ENCODE data around the gene AUTS2.

GRCh38 chr7:69801729-69802682, 203.7 kb downstream of the AUTS2 start:
- TF ChIP-seq EZH2 (IDR thresholded peaks at IDR 0.05; ENCODE audit: low read depth, unreplicated experiment) (no peak), CTCF (conservative IDR thresholded peaks at IDR 0.05; ENCODE audit: low read depth in 2 of 2) (no peak), NANOG (IDR thresholded peaks at IDR 0.05; ENCODE audit: borderline replicate concordance) (no peak), REST (IDR thresholded peaks at IDR 0.05; ENCODE audit: unreplicated experiment) (no peak), POLR2AphosphoS5 (IDR thresholded peaks at IDR 0.05; ENCODE audit: low read depth) (no peak)

All from GM23338 (cell line).